Stomach (tissue), 9 donors: ENCODE results near the gene ARHGAP40. TPM values are rescaled to one million over a fixed set of nuclear protein-coding genes. Genes with fewer than 3 reads are reported as not detected.
A peak's percentile ranks its signal among the peaks of the same experiment; 100 is the strongest.
"Not testable (repeated sequence)": the region's sequence is repeated elsewhere in the genome, so short reads cannot be mapped to it uniquely, and the experiment has no call there.

ENCODE experiments used
- DNase-seq, 2 donors: peaks; one replicate each; pipeline versions ENCODE4 v3.0.0 to v3.0.0-alpha.2; 2013 to 2019
- H3K27ac ChIP-seq, 5 donors: fragments of 200-600 bp in 4 of 5; sonication (generic) in 4 of 5; one replicate each; pipeline ENCODE4 v1.5.1; 2013 to 2019; ENCODE audit warnings: mild to moderate bottlenecking in 1 of 5, moderate library complexity in 1 of 5
- H3K27me3 ChIP-seq, 3 donors: fragments of 200-600 bp; sonication (generic); one replicate each; pipeline ENCODE4 v1.5.1; 2017 to 2019; ENCODE audit warnings: mixed run types in 1 of 3
- H3K36me3 ChIP-seq, 4 donors: fragments of 200-600 bp; sonication (generic); 1 replicate in 3 of 4; 2 replicates in 1 of 4; pipeline ENCODE4 v1.5.1; 2016 to 2019
- H3K4me1 ChIP-seq, 4 donors: fragments of 200-600 bp; sonication (generic); one replicate each; pipeline ENCODE4 v1.5.1; 2016 to 2019
- H3K4me3 ChIP-seq, 4 donors: fragments of 200-600 bp; sonication (generic) in 3 of 4; one replicate each; pipeline ENCODE4 v1.5.1; 2016 to 2019; ENCODE audit warnings: mild to moderate bottlenecking in 1 of 4
- H3K9me3 ChIP-seq, 4 donors: fragments of 200-600 bp; sonication (generic); one replicate each; pipeline ENCODE4 v1.5.1; 2016 to 2019
- CTCF ChIP-seq, 7 experiments: fragments of 450-650 bp in 4 of 7; fragments of 200-600 bp in 3 of 7; sonication (generic) in 3 of 7; IDR thresholded peaks; one replicate each; pipeline ENCODE4 v1.5.1; 2016 to 2019; ENCODE audit warnings: antibody characterized with exemption in 7 of 7, control low read depth in 2 of 7, mild to moderate bottlenecking in 1 of 7
- EP300 ChIP-seq: sonication (generic); formaldehyde crosslinking; IDR thresholded peaks from one replicate; pipeline ENCODE4 v1.6.1; 2017; ENCODE audit warnings: antibody characterized with exemption
- POLR2A ChIP-seq, 4 donors: fragments of 450-650 bp; IDR thresholded peaks; one replicate each; pipeline ENCODE4 v1.6.1; 2016; ENCODE audit warnings: antibody characterized with exemption in 4 of 4, control low read depth in 2 of 4, mild to moderate bottlenecking in 1 of 4, moderate library complexity in 1 of 4
- POLR2AphosphoS5 ChIP-seq, 3 donors: sonication (generic); formaldehyde crosslinking; IDR thresholded peaks; one replicate each; pipeline ENCODE4 v1.6.1; 2016; ENCODE audit warnings: antibody characterized with exemption in 3 of 3
- WGBS, 5 donors: extraction: QIAGEN DNeasy Blood & Tissue Kit in 3 of 5; methylation state at CpG; one replicate each; pipeline versions ENCODE4 v1.1.5 to v1.1.7; 2013 to 2018; 5-methylcytosine and 5-hydroxymethylcytosine counted together
- intact Hi-C: fragments of 100-400 bp; cut with DNase I; formaldehyde crosslinking; loops from one replicate; pipeline ENCODE4 v1.15.1; 2023; ENCODE audit warnings: low total_unique reads
- polyA plus RNA-seq, 3 donors: library from polyadenylated mRNA; stranded (reverse); fragments of 200-250 nt; gene quantifications; one replicate each; pipeline ENCODE4 v1.2.3, GENCODE V29; 2013
- total RNA-seq, 5 donors: library from RNA; depleted of rRNA; stranded (reverse); fragments of >200 nt; gene quantifications; one replicate each; pipeline versions ENCODE4 v1.1.0 to v1.2.3, GENCODE V29; 2014 to 2016
- donor health status: healthy with polysubstance abuse.
- donor health status: Bipolar disorder and iron deficiency.
- donor health status: healthy.

The ARHGAP40 gene
- total and polyA plus RNA-seq, 8 donors = 0.31 to 15.7 (median 1.1) TPM; not detected in 3

DNA sequence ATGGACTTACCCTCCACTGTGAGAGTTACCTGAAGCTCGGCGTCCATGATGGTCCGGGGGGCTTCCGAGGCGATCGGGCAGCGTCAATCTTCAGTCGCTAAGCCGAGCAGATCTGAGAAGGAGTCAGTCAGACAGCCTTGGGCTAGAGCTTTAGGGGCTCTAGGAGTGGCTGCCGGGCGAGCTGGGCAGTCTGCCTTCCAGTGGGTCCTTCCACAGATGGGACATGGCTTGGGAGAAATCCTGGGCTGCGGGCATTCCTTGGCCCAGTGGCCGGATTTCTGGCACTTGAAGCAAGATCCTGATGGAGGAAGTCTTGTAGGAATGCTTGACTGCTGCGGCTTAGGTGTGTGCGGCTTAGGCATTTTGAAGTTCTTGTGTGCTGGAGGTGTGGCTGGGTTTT lies 5.7 kb upstream of the ARHGAP40 start:
- WGBS, 5 donors = 88 to 94% (median 91%) methylated on average over 15 of the region's 15 CpGs

GRCh38 chr20:38599410-38599882 lies 2.2 kb upstream of the ARHGAP40 start:
- TF ChIP-seq EP300 (no peak), POLR2AphosphoS5 (IDR thresholded peaks at IDR 0.05) (peak in 1 of 3 donors; percentile 26), CTCF (IDR thresholded peaks at IDR 0.05) (no peak), POLR2A (IDR thresholded peaks at IDR 0.05) (no peak)
- Histone ChIP-seq H3K4me1 (peaks cover 5 to 17% (median 10%) of the 10 kb centered on the region in 4 donors), H3K27ac (no peak overlapping the region), H3K9me3 (no peaks in the 10 kb centered on the region), H3K4me3 (no peak overlapping the region), H3K27me3 (peaks cover 0 to 47% (median 20%) of the 10 kb centered on the region in 3 donors), H3K36me3 (no peaks in the 10 kb centered on the region)
- 18 to 41% (median 30%) methylated on average over 9 of the region's 9 CpGs; no CpG with 5 or more reads in 1 of the 5 donors for WGBS, 5 donors
- intact Hi-C loops = no loop called here
- DNase-seq = peak; percentile 81 to 85

More for the DNA sequence above, 5.7 kb upstream of the ARHGAP40 start:
- H3K27ac ChIP-seq, H3K4me3 ChIP-seq, DNase-seq, H3K36me3 ChIP-seq, intact Hi-C loops, H3K4me1 ChIP-seq, H3K9me3 ChIP-seq: not testable (repeated sequence)
- peaks cover 0 to 22% (median 3%) of the 10 kb centered on the region in 3 donors for H3K27me3 ChIP-seq

GRCh38 chr20:38600057-38600456 lies 1.6 kb upstream of the ARHGAP40 start:
- WGBS, 5 donors = 92 to 100% (median 97%) methylated on average over 1 of the region's 1 CpG
- H3K27ac ChIP-seq = no peak overlapping the region
- no peak overlapping the region for H3K4me3 ChIP-seq
- no peak for DNase-seq
- H3K4me1 ChIP-seq = peaks cover 5 to 17% (median 10%) of the 10 kb centered on the region in 4 donors
- TF ChIP-seq POLR2AphosphoS5 (IDR thresholded peaks at IDR 0.05) = no peak
- intact Hi-C loops = no loop called here
- no peaks in the 10 kb centered on the region for H3K36me3 ChIP-seq
- no peaks in the 10 kb centered on the region for H3K9me3 ChIP-seq
- peaks cover 0 to 47% (median 20%) of the 10 kb centered on the region in 3 donors for H3K27me3 ChIP-seq

DNA sequence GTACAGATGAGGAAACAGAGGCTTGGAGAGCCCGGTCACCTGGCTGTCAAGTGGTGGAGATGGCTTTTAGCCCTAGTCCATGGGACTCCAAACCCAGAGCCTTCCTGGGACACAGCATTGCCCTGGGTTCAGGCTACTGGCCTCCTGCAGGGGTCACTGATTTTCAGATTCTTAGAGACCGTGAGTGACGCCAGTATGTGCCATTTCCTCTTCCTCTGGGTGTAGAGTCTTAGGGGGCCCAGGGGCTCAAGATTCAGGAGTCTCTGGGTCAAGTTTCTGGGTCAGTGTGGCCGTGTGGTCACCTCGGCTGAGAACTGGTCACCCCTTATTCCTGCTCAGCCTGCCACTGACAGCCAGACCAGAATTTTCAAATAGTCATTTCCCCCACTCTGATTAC lies 574 bp downstream of the ARHGAP40 start:
- no peaks in the 10 kb centered on the region for H3K36me3 ChIP-seq
- peaks cover 5 to 17% (median 10%) of the 10 kb centered on the region in 4 donors for H3K4me1 ChIP-seq
- no peak for DNase-seq
- H3K4me3 ChIP-seq = peak overlapping the region in 2 of 4 donors; percentile 25 to 33
- no peak for TF ChIP-seq CTCF (IDR thresholded peaks at IDR 0.05)
- no peak for TF ChIP-seq POLR2AphosphoS5 (IDR thresholded peaks at IDR 0.05)
- no peak for TF ChIP-seq POLR2A (IDR thresholded peaks at IDR 0.05)
- no peak for TF ChIP-seq EP300
- peaks cover 0 to 56% (median 20%) of the 10 kb centered on the region in 3 donors for H3K27me3 ChIP-seq
- intact Hi-C loops = no loop called here
- no peaks in the 10 kb centered on the region for H3K9me3 ChIP-seq
- 19 to 48% (median 31%) methylated on average over 5 of the region's 5 CpGs for WGBS, 5 donors
- H3K27ac ChIP-seq = no peak overlapping the region

GRCh38 chr20:38603286-38603685 lies 1.7 kb downstream of the ARHGAP40 start:
- Histone ChIP-seq H3K4me3 (no peak overlapping the region), H3K27me3 (peaks cover 0 to 60% (median 20%) of the 10 kb centered on the region in 3 donors), H3K9me3 (no peaks in the 10 kb centered on the region), H3K4me1 (peaks cover 5 to 17% (median 10%) of the 10 kb centered on the region in 4 donors), H3K27ac (no peak overlapping the region), H3K36me3 (no peaks in the 10 kb centered on the region)
- DNase-seq = no peak
- TF ChIP-seq EP300 (no peak), POLR2AphosphoS5 (IDR thresholded peaks at IDR 0.05) (no peak), CTCF (IDR thresholded peaks at IDR 0.05) (no peak), POLR2A (IDR thresholded peaks at IDR 0.05) (no peak)
- intact Hi-C loops = no loop called here
- 76 to 87% (median 82%) methylated on average over 3 of the region's 3 CpGs for WGBS, 5 donors
